Lower leg skin (tissue), 4 donors: ENCODE results near the gene FOXD1. TPM values are rescaled to one million over a fixed set of nuclear protein-coding genes. Genes with fewer than 3 reads are reported as not detected.

ENCODE experiments used
- DNase-seq, 2 donors: peaks; one replicate each; pipeline ENCODE4 v3.0.0-alpha.2; 2019; ENCODE audit warnings: low spot score in 2 of 2
- H3K4me3 ChIP-seq: fragments of 200-600 bp; sonication (generic); 2 replicates; pipeline ENCODE4 v1.5.1; 2017; ENCODE audit warnings: mild to moderate bottlenecking, low read depth; ENCODE audit not compliant: poor library complexity, severe bottlenecking
- CTCF ChIP-seq, 3 donors: fragments of 450-650 bp; IDR thresholded peaks; one replicate each; pipeline ENCODE4 v1.5.1; 2016; ENCODE audit warnings: antibody characterized with exemption in 3 of 3, mild to moderate bottlenecking in 3 of 3, moderate library complexity in 2 of 3
- POLR2A ChIP-seq, 2 donors: fragments of 450-650 bp; IDR thresholded peaks; one replicate each; pipeline ENCODE4 v1.6.1; 2016 to 2017; ENCODE audit warnings: antibody characterized with exemption in 2 of 2, mild to moderate bottlenecking in 1 of 2, moderate library complexity in 1 of 2
- WGBS, 2 donors: methylation state at CpG; one replicate each; pipeline ENCODE4 v1.1.5; 2018; 5-methylcytosine and 5-hydroxymethylcytosine counted together
- intact Hi-C: fragments of 100-400 bp; cut with DNase I; formaldehyde crosslinking; loops from one replicate; pipeline ENCODE4 v1.15.0; 2023; ENCODE audit warnings: low total_unique reads
- total RNA-seq, 4 donors: library from RNA; depleted of rRNA; stranded (reverse); fragments of >200 nt; gene quantifications; one replicate each; pipeline ENCODE4 v1.1.0, GENCODE V29; 2016

The FOXD1 gene
- 1 to 10 TPM in 3 of 4 donors, under 1 TPM in 1; 0.63 to 2.2 (median 1.8) TPM for total RNA-seq

- 1% methylated on average over 34 to 49 of the region's 59 CpGs for WGBS, 2 donors
- TF ChIP-seq CTCF (IDR thresholded peaks at IDR 0.05): no peak
- no peak for TF ChIP-seq POLR2A (IDR thresholded peaks at IDR 0.05)
- intact Hi-C loops: no loop called here
- H3K4me3 ChIP-seq: peak within 1 kb of the TSS; percentile 25
- peak; percentile 58 to 95 for DNase-seq
These were observed at the start of gene FOXD1 for GRCh38 chr5:73448463-73449136. Gene FOXD1 (minus strand): TSS chr5:73448777. CDS start chr5:73448362, 415 bp downstream.

DNA sequence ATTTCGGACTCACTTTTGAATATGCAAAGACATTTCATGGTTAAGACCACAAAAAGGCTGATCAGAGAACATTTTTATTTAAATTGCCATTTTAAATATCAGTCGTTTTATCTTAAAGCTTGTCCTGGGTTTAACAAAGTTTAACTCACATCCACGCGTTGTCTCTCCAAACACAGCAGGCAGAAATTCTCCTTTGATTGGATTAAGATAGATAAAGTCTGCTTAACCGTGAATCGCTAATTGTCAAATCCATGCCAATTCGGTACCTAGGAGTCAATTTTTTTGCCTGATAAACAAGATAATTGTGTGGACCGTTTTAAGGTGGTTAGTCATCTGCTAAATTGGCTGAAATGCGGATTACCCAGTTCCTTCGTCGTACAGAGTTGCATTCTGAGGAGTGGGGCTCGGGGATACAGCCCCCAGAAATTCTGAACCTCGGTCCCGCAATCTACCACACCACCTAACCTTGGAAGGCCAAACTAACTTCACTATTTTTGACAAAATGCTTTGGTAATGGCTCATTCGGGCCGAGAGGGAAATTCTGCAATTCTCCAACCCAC, 49.0 kb upstream of the FOXD1 start:
- peak overlapping the region; percentile 100 for H3K4me3 ChIP-seq
- WGBS, 2 donors: 32 to 35% methylated on average over 16 of the region's 16 CpGs
- intact Hi-C loops: no loop called here
- no peak for DNase-seq
- TF ChIP-seq POLR2A (IDR thresholded peaks at IDR 0.05) (no peak), CTCF (IDR thresholded peaks at IDR 0.05) (no peak)

GRCh38 chr5:73496984-73497457, 48.4 kb upstream of the FOXD1 start:
- WGBS, 2 donors: 45 to 55% methylated on average over 1 of the region's 1 CpG
- no peak for TF ChIP-seq CTCF (IDR thresholded peaks at IDR 0.05)
- TF ChIP-seq POLR2A (IDR thresholded peaks at IDR 0.05): no peak
- intact Hi-C loops: no loop called here
- H3K4me3 ChIP-seq: no peak overlapping the region
- DNase-seq: no peak

DNA sequence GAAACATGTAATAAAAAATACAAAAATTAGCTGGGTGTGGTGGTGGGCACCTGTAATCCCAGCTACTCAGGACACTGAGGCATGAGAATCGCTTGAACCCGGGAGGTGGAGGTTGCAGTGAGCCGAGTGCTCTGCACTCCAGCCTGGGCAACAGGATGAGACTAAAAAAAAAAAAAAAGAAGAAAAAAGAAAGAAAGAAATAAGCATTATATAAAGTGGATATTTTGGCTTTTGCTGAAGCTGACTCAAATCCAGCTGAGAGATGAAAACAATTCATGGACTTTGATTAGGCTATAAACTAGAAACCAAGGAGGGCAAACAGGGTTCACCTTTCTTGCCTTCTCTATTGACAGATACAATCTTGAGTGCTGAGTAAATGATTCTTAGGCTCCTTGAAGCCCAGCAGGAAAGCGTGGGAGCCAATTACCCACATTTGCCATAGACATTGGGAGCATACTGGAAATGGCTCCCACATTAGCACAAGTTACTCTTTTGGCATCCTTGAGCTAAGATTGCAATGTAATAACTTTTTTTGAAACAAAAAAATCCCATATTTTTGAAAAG, 47.3 kb upstream of the FOXD1 start:
- no peak for DNase-seq
- WGBS, 2 donors: 83 to 86% methylated on average over 4 of the region's 4 CpGs
- no peak for TF ChIP-seq POLR2A (IDR thresholded peaks at IDR 0.05)
- no peak for TF ChIP-seq CTCF (IDR thresholded peaks at IDR 0.05)
- H3K4me3 ChIP-seq: no peak overlapping the region
- intact Hi-C loops: no loop called here

DNA sequence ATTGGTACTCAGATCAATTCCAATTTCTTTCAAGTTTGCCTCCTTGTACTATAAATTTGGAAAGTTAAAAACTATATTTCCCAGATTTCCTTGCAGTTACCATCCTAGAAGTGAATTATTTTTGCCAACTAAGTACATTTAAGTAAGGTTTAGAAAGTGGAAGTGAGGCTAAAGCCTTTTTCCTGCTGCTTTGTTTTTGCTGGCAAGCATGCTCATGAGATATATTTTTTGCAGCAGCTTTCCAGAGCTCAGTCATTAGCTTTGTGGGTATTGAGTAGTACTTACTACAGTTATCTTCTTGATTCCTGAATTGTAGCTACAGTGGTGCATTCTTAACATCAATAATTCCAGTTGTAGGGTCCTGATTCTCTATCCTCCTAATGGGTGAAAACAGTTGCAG, 46.1 kb upstream of the FOXD1 start:
- H3K4me3 ChIP-seq: no peak overlapping the region
- intact Hi-C loops: no loop called here
- TF ChIP-seq POLR2A (IDR thresholded peaks at IDR 0.05) (no peak), CTCF (IDR thresholded peaks at IDR 0.05) (no peak)

More for the DNA sequence above, 46.1 kb upstream of the FOXD1 start:
- no peak for DNase-seq
